ENCODE measurements around the gene VWA5B1. TPM values are rescaled to one million over a fixed set of nuclear protein-coding genes. Genes with fewer than 3 reads are reported as not detected.

VWA5B1 gene
- total and polyA plus RNA-seq, 2 of the 4 experiments (the other 2 are of a cell fraction) = not detected

- no peak overlapping the region for H4K8ac ChIP-seq (ENCODE audit: low read depth in 2 of 2, low read length in 2 of 2)
- dilution Hi-C loops (cut with HindIII; ENCODE audit: low sequenced_read_pairs, unreplicated experiment) = no loop called here
- H3K4ac ChIP-seq (ENCODE audit: low read depth, low read length) = no peak overlapping the region
- H4K20me1 ChIP-seq (ENCODE audit: insufficient read depth, low read length) = no peaks in the 10 kb centered on the region
- intact Hi-C loops (cut with micrococcal nuclease) = no loop called here
- peaks cover 5% of the 10 kb centered on the region for H3K27me3 ChIP-seq (ENCODE audit: control insufficient read depth, insufficient read depth, low read length)
- peaks cover 2% of the 10 kb centered on the region; the same call in 1 of the 2 replicates for H3K4me1 ChIP-seq (ENCODE audit: control insufficient read depth, insufficient read depth, low read length)
- CTCF ChIA-PET = interaction anchor here (0.6 kb wide), 1 partner anchor 99 kb away, joined by 3 read pairs; no protein-coding TSS in a partner anchor
- no peaks in the 10 kb centered on the region for H3K79me1 ChIP-seq (ENCODE audit: low read depth in 1 of 2, low read length in 2 of 2)
- H3K14ac ChIP-seq (replicated peaks; ENCODE audit: low read depth, low read length) = no peak overlapping the region
- H2BK120ac ChIP-seq (ENCODE audit: low read depth, low read length) = no peak overlapping the region
- no peak overlapping the region for H3K4me2 ChIP-seq (ENCODE audit: low read depth, low read length)
- in situ Hi-C loops (cut with MboI; ENCODE audit: low sequenced_read_pairs) = no loop called here
- no peak overlapping the region for H2AK9ac ChIP-seq (replicated peaks; ENCODE audit: low read depth, low read length, poor library complexity)
- no peak overlapping the region for H2AFZ ChIP-seq (replicated peaks; ENCODE audit: low read length, poor library complexity)
- ATAC-seq (ENCODE audit: low read depth) (no peak), DNase-seq (peak; percentile 21)
- H3K23ac ChIP-seq (ENCODE audit: low read depth, low read length) = no peak overlapping the region
- no peak overlapping the region for H3K9ac ChIP-seq (ENCODE audit: low read depth, low read length)
- H3K9me1 ChIP-seq (ENCODE audit: insufficient read depth, low read length) = no peaks in the 10 kb centered on the region
- H2BK15ac ChIP-seq (ENCODE audit: low read depth, low read length) = no peak overlapping the region
- no peak overlapping the region for H3K56ac ChIP-seq (ENCODE audit: extremely low read depth, insufficient read depth, low read length)
- H3K27ac ChIP-seq (ENCODE audit: insufficient read depth, low read length) = no peak overlapping the region
- POLR2A ChIA-PET (ENCODE audit: unreplicated experiment) = no interaction called here
- H3K9me3 ChIP-seq (ENCODE audit: control insufficient read depth, insufficient read depth, low read length) = no peaks in the 10 kb centered on the region
- H2BK20ac ChIP-seq (ENCODE audit: low read depth, low read length) = no peak overlapping the region
- H2BK5ac ChIP-seq (ENCODE audit: low read depth, low read length, poor library complexity, severe bottlenecking) = no peak overlapping the region
- no TSS peak for BruUV-seq (replicated peaks)
- no peak overlapping the region for H3K4me3 ChIP-seq (ENCODE audit: insufficient read depth, low read depth, low read length)
- no peak overlapping the region for H2AK5ac ChIP-seq (ENCODE audit: low read depth, low read length)
- no peak overlapping the region for H4K91ac ChIP-seq (ENCODE audit: insufficient read depth, low read depth, low read length)
- no peak for TF ChIP-seq SMC3 (IDR thresholded peaks at IDR 0.05; ENCODE audit: low read depth, low read length)
- no peak for TF ChIP-seq CTCF (conservative IDR thresholded peaks at IDR 0.05; ENCODE audit: low read depth, low read length)
- TF ChIP-seq CHD1 (IDR thresholded peaks at IDR 0.05; ENCODE audit: low read depth, low read length) = no peak
- no peak for TF ChIP-seq RAD21 (IDR thresholded peaks at IDR 0.05; ENCODE audit: low read length)
- TF ChIP-seq MXI1 (IDR thresholded peaks at IDR 0.05; ENCODE audit: borderline replicate concordance, low read depth, low read length) = no peak
- TF ChIP-seq RFX5 (IDR thresholded peaks at IDR 0.05; ENCODE audit: low read depth, low read length) = no peak
- no peak for TF ChIP-seq CEBPB (IDR thresholded peaks at IDR 0.05; ENCODE audit: low read depth, low read length)
- no peak for TF ChIP-seq FOS (IDR thresholded peaks at IDR 0.05; ENCODE audit: low read depth, low read length)
- TF ChIP-seq USF2 (IDR thresholded peaks at IDR 0.05; ENCODE audit: low read depth, low read length) = no peak
- TF ChIP-seq POLR2A (IDR thresholded peaks at IDR 0.05; ENCODE audit: low read depth, low read length) = no peak
- no peak overlapping the region for H3K18ac ChIP-seq (ENCODE audit: low read depth, low read length)
- H4K5ac ChIP-seq (ENCODE audit: low read depth, low read length) = no peak overlapping the region
- H3K36me3 ChIP-seq (ENCODE audit: control insufficient read depth, insufficient read depth, low read length) = no peaks in the 10 kb centered on the region
- WGBS, 2 experiments (ENCODE audit: extremely low coverage in 2 of 2, insufficient read length in 1 of 2) = 80% methylated on average over 2 of the region's 8 CpGs; no CpG with 5 or more reads in 1 of the 2 experiments
These were observed 27.7 kb upstream of the VWA5B1 start for GRCh38 chr1:20262810-20263534.

Measured in IMR-90 (cell line).